HepG2 (cell line): ENCODE results near the gene EFNA2. TPM values are rescaled to one million over a fixed set of nuclear protein-coding genes. Genes with fewer than 3 reads are reported as not detected.

Experiments used
- ELF1 ChIP-seq: sonication (generic); formaldehyde crosslinking; IDR thresholded peaks from 2 replicates; pipeline ENCODE4 v1.4.0; 2020; ENCODE audit warnings: missing genetic modification reagents
- KLF16 ChIP-seq, 2 experiments: sonication (generic) in 1 of 2; formaldehyde crosslinking in 1 of 2; IDR thresholded peaks; 2 replicates each; pipeline versions ENCODE4 v1.6.1 to v1.8.0; 2016 to 2023; ENCODE audit warnings: missing genetic modification reagents in 2 of 2, missing compliant biosample characterization in 1 of 2
- NR2F2 ChIP-seq: IDR thresholded peaks from 2 replicates; pipeline ENCODE4 v1.6.1; 2012; ENCODE audit warnings: low read depth, inconsistent platforms, borderline replicate concordance
- NR2F6 ChIP-seq, 2 experiments: IDR thresholded peaks; 2 replicates each; pipeline ENCODE4 v1.6.1; 2016; ENCODE audit warnings: antibody characterized with exemption in 1 of 2, mild to moderate bottlenecking in 1 of 2
- PCBP2 ChIP-seq: fragments of 200-400 bp; formaldehyde crosslinking; optimal IDR thresholded peaks from 2 replicates; pipeline ENCODE3; 2018; ENCODE audit warnings: low read length, low read depth; ENCODE audit not compliant: poor library complexity, severe bottlenecking
- RARA ChIP-seq: IDR thresholded peaks from 2 replicates; pipeline ENCODE4 v1.6.1; 2016; ENCODE audit warnings: missing genetic modification reagents, missing compliant biosample characterization
- RBFOX2 ChIP-seq: fragments of 200-400 bp; formaldehyde crosslinking; IDR thresholded peaks from 2 replicates; pipeline ENCODE4 v1.6.1; 2017; ENCODE audit warnings: low read depth, mild to moderate bottlenecking, low read length
- TCF12 ChIP-seq, 2 experiments: fragments of 450-650 bp in 1 of 2; sonication (generic) in 1 of 2; formaldehyde crosslinking in 1 of 2; IDR thresholded peaks; 2 replicates each; pipeline versions ENCODE4 v1.6.1 to v1.8.0; 2017 to 2022; ENCODE audit warnings: antibody characterized with exemption in 1 of 2, mild to moderate bottlenecking in 1 of 2, missing genetic modification reagents in 1 of 2, moderate library complexity in 1 of 2
- YEATS4 ChIP-seq: sonication (generic); formaldehyde crosslinking; IDR thresholded peaks from 2 replicates; pipeline ENCODE4 v1.4.0; 2020; ENCODE audit warnings: missing genetic modification reagents, borderline replicate concordance
- ZMYM3 ChIP-seq: sonication (generic); formaldehyde crosslinking; IDR thresholded peaks from 2 replicates; pipeline ENCODE4 v1.5.1; 2020; ENCODE audit warnings: mild to moderate bottlenecking, missing genetic modification reagents
- ZNF431 ChIP-seq: sonication (generic); formaldehyde crosslinking; IDR thresholded peaks from 2 replicates; pipeline ENCODE4 v1.9.0; 2022; ENCODE audit warnings: missing genetic modification reagents, low read depth, mild to moderate bottlenecking, borderline replicate concordance
- ZNF546 ChIP-seq: sonication (generic); formaldehyde crosslinking; conservative IDR thresholded peaks from 2 replicates; pipeline ENCODE4 v1.8.1; 2023; ENCODE audit warnings: mild to moderate bottlenecking, missing genetic modification reagents
- ZNF607 ChIP-seq: sonication (generic); formaldehyde crosslinking; IDR thresholded peaks from 2 replicates; pipeline ENCODE4 v1.5.1; 2020; ENCODE audit warnings: missing genetic modification reagents, mild to moderate bottlenecking, borderline replicate concordance
- polyA plus RNA-seq, 8 experiments: library from polyadenylated mRNA; depleted of rRNA in 3 of 8; stranded (reverse) in 7 of 8; unstranded in 1 of 8; fragments of >200 nt; fragmentation: Illumina TruSeq in 4 of 8; extraction: Trizol in 4 of 8; gene quantifications; 2 replicates each; pipeline versions ENCODE4 v1.2.1 to v1.2.3, GENCODE V29; 2011 to 2016; ENCODE audit warnings: low read depth in 4 of 8, missing spikeins in 1 of 8, mixed read lengths in 1 of 8; ENCODE audit not compliant: insufficient read depth in 1 of 8
- total RNA-seq, 5 experiments: library from RNA; depleted of rRNA; stranded (reverse); fragments of >200 nt; fragmentation: Illumina TruSeq; extraction: Trizol; gene quantifications; 2 replicates each; pipeline ENCODE4 v1.2.3, GENCODE V29; 2016; ENCODE audit warnings: low read depth in 1 of 5
- TF ChIP-seq, protein P1 (sequence below): sonication (generic); formaldehyde crosslinking; IDR thresholded peaks from 2 replicates; pipeline ENCODE4 v1.4.0; 2020; ENCODE audit warnings: missing genetic modification reagents; ENCODE audit errors: not compliant biosample characterization
- TF ChIP-seq, protein P2 (sequence below): sonication (generic); formaldehyde crosslinking; IDR thresholded peaks from 2 replicates; pipeline ENCODE4 v1.5.0; 2020; ENCODE audit warnings: mild to moderate bottlenecking, missing genetic modification reagents, moderate library complexity
- TF ChIP-seq, protein P3 (sequence below): sonication (generic); formaldehyde crosslinking; conservative IDR thresholded peaks from 2 replicates; pipeline ENCODE4 v1.5.0; 2020; ENCODE audit warnings: missing genetic modification reagents
- TF ChIP-seq, protein P4 (sequence below): sonication (generic); formaldehyde crosslinking; IDR thresholded peaks from 2 replicates; pipeline ENCODE4 v1.8.0; 2022; ENCODE audit warnings: low read depth, missing genetic modification reagents
- TF ChIP-seq, protein P5 (sequence below): IDR thresholded peaks from 2 replicates; pipeline ENCODE4 v1.6.1; 2016; ENCODE audit warnings: missing compliant biosample characterization, missing genetic modification reagents, borderline replicate concordance
- TF ChIP-seq, protein P6 (sequence below): sonication (generic); formaldehyde crosslinking; IDR thresholded peaks from 2 replicates; pipeline ENCODE4 v1.4.0; 2020; ENCODE audit warnings: missing genetic modification reagents, borderline replicate concordance

EFNA2 gene
- total and polyA plus RNA-seq, 2 of the 13 experiments (the other 11 are each of a cell fraction or from before 2014, with no cell fraction given), result 6.0 to 9.9 TPM

DNA sequence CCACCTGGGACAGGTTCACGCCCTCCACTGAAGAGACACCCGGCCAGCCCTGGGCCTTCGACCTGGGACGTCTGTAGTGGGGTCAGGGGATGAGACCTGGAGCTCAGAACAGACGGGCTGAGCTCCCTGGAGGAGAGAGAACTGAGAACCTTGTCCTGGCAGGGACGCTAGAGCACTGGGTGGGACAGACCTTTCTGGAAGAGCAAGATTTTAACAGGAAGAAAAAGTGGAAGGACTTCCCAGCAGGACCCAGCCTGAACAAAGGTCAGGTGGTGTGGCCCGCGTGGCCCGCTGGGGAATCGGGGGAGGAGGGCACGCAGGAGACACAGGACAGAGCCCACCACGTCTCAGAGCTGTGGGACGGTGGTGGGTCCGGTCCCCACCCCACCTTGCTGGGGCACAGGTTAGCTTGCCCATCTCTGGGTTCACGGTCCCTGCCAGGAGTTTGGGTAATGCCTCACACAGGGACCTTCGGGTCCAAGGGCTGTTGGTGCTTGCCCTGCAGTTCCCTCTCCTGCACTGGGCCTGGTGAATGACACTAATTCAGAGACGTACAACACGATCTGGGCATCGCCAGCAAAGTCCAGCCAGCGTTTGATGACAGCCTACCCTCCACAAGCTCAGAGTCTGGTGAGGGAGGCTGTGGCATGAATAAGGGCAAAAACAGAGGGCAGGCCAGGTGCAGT lies 1.2 kb upstream of the EFNA2 start (continued):
- peak; percentile 53 for TF ChIP-seq RBFOX2
- TF ChIP-seq ZNF607 (CRISPR knock-in tag), result 0 out of 2 replicates have a peak, but pooled peaks have one; percentile 28
- TF ChIP-seq, protein P1, sequence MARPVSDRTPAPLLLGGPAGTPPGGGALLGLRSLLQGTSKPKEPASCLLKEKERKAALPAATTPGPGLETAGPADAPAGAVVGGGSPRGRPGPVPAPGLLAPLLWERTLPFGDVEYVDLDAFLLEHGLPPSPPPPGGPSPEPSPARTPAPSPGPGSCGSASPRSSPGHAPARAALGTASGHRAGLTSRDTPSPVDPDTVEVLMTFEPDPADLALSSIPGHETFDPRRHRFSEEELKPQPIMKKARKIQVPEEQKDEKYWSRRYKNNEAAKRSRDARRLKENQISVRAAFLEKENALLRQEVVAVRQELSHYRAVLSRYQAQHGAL, result no peak
- TF ChIP-seq, protein P2, sequence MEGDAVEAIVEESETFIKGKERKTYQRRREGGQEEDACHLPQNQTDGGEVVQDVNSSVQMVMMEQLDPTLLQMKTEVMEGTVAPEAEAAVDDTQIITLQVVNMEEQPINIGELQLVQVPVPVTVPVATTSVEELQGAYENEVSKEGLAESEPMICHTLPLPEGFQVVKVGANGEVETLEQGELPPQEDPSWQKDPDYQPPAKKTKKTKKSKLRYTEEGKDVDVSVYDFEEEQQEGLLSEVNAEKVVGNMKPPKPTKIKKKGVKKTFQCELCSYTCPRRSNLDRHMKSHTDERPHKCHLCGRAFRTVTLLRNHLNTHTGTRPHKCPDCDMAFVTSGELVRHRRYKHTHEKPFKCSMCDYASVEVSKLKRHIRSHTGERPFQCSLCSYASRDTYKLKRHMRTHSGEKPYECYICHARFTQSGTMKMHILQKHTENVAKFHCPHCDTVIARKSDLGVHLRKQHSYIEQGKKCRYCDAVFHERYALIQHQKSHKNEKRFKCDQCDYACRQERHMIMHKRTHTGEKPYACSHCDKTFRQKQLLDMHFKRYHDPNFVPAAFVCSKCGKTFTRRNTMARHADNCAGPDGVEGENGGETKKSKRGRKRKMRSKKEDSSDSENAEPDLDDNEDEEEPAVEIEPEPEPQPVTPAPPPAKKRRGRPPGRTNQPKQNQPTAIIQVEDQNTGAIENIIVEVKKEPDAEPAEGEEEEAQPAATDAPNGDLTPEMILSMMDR (CRISPR knock-in tag), result no peak; the same call in 1 of the 2 replicates
- TF ChIP-seq, protein P3, sequence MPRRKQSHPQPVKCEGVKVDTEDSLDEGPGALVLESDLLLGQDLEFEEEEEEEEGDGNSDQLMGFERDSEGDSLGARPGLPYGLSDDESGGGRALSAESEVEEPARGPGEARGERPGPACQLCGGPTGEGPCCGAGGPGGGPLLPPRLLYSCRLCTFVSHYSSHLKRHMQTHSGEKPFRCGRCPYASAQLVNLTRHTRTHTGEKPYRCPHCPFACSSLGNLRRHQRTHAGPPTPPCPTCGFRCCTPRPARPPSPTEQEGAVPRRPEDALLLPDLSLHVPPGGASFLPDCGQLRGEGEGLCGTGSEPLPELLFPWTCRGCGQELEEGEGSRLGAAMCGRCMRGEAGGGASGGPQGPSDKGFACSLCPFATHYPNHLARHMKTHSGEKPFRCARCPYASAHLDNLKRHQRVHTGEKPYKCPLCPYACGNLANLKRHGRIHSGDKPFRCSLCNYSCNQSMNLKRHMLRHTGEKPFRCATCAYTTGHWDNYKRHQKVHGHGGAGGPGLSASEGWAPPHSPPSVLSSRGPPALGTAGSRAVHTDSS (CRISPR knock-in tag), result no peak
- TF ChIP-seq PCBP2, result no peak
- peak; percentile 59 for TF ChIP-seq NR2F6 (IDR thresholded peaks at IDR 0.05)
- TF ChIP-seq NR2F6 (CRISPR knock-in tag; IDR thresholded peaks at IDR 0.05), result peak; percentile 32; the same call in 1 of the 2 replicates
- peak; percentile 54; the same call in 1 of the 2 replicates for TF ChIP-seq RARA (CRISPR knock-in tag)
- peak; percentile 39; the same call in 1 of the 2 replicates for TF ChIP-seq YEATS4 (CRISPR knock-in tag)
- no peak for TF ChIP-seq ZMYM3 (CRISPR knock-in tag)
- TF ChIP-seq, protein P4, sequence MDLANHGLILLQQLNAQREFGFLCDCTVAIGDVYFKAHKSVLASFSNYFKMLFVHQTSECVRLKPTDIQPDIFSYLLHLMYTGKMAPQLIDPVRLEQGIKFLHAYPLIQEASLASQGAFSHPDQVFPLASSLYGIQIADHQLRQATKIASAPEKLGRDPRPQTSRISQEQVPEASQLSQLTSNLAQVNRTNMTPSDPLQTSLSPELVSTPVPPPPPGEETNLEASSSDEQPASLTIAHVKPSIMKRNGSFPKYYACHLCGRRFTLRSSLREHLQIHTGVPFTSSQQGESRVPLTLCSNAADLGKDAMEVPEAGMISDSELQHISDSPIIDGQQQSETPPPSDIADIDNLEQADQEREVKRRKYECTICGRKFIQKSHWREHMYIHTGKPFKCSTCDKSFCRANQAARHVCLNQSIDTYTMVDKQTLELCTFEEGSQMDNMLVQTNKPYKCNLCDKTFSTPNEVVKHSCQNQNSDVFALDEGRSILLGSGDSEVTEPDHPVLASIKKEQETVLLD, result no peak
- TF ChIP-seq TCF12 (IDR thresholded peaks at IDR 0.05), result no peak
- TF ChIP-seq TCF12 (CRISPR knock-in tag; IDR thresholded peaks at IDR 0.05), result no peak
- TF ChIP-seq NR2F2, result 0 out of 2 replicates have a peak, but pooled peaks have one; percentile 6
- TF ChIP-seq, protein P5, sequence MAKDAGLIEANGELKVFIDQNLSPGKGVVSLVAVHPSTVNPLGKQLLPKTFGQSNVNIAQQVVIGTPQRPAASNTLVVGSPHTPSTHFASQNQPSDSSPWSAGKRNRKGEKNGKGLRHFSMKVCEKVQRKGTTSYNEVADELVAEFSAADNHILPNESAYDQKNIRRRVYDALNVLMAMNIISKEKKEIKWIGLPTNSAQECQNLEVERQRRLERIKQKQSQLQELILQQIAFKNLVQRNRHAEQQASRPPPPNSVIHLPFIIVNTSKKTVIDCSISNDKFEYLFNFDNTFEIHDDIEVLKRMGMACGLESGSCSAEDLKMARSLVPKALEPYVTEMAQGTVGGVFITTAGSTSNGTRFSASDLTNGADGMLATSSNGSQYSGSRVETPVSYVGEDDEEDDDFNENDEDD (CRISPR knock-in tag), result peak; percentile 49; the same call in 1 of the 2 replicates
- TF ChIP-seq, protein P6, sequence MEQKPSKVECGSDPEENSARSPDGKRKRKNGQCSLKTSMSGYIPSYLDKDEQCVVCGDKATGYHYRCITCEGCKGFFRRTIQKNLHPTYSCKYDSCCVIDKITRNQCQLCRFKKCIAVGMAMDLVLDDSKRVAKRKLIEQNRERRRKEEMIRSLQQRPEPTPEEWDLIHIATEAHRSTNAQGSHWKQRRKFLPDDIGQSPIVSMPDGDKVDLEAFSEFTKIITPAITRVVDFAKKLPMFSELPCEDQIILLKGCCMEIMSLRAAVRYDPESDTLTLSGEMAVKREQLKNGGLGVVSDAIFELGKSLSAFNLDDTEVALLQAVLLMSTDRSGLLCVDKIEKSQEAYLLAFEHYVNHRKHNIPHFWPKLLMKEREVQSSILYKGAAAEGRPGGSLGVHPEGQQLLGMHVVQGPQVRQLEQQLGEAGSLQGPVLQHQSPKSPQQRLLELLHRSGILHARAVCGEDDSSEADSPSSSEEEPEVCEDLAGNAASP (CRISPR knock-in tag), result peak; percentile 30; the same call in 1 of the 2 replicates
- TF ChIP-seq ELF1 (CRISPR knock-in tag), result peak; percentile 27; the same call in 1 of the 2 replicates
- TF ChIP-seq ZNF431, result 0 out of 2 replicates have a peak, but pooled peaks have one; percentile 3
- TF ChIP-seq KLF16 (CRISPR knock-in tag; IDR thresholded peaks at IDR 0.05), result peak in 1 of 2 experiments; percentile 14; a peak in 1 of 4 replicates
- TF ChIP-seq ZNF546 (CRISPR knock-in tag), result no peak
